Right hindlimb (tissue), 1 donor: Measurements from ENCODE around the gene SLC44A1.

Experiments
- DNase-seq: peaks from one replicate; pipeline ENCODE4 v3.0.0-alpha.2; 2018

Gene SLC44A1

GRCh38 chr9:105244003-105244733, at the start of gene SLC44A1:
TSS of gene SLC44A1 (plus strand) at chr9:105244651. CDS start at chr9:105244869, 218 bp downstream.
- DNase-seq: peak; percentile 97

- DNase-seq: no peak
Measured at GRCh38 chr9:105195259-105195658, 49.2 kb upstream of the SLC44A1 start.

GRCh38 chr9:105198023-105198422, 46.4 kb upstream of the SLC44A1 start:
- DNase-seq: no peak

- no peak for DNase-seq
Measured at GRCh38 chr9:105198865-105199264, 45.6 kb upstream of the SLC44A1 start.

- DNase-seq: no peak
Measured at GRCh38 chr9:105204416-105204815, 40.0 kb upstream of the SLC44A1 start.

GRCh38 chr9:105205787-105206495, 38.5 kb upstream of the SLC44A1 start:
- peak; percentile 67 for DNase-seq

- DNase-seq: no peak
Measured at GRCh38 chr9:105206496-105206820, 38.0 kb upstream of the SLC44A1 start.

GRCh38 chr9:105206821-105207699, 37.4 kb upstream of the SLC44A1 start:
- DNase-seq: no peak

GRCh38 chr9:105216440-105217178, 27.8 kb upstream of the SLC44A1 start:
- DNase-seq: no peak

- DNase-seq: no peak
Measured at GRCh38 chr9:105218673-105219072, 25.8 kb upstream of the SLC44A1 start.

- DNase-seq: no peak
Measured at GRCh38 chr9:105219291-105219805, 25.1 kb upstream of the SLC44A1 start.

- no peak for DNase-seq
Measured at GRCh38 chr9:105220451-105220850, 24.0 kb upstream of the SLC44A1 start.

GRCh38 chr9:105223544-105224140, 20.8 kb upstream of the SLC44A1 start:
- no peak for DNase-seq

- no peak for DNase-seq
Measured at GRCh38 chr9:105226055-105226454, 18.4 kb upstream of the SLC44A1 start.

- no peak for DNase-seq
Measured at GRCh38 chr9:105232207-105232606, 12.2 kb upstream of the SLC44A1 start.

GRCh38 chr9:105233873-105234272, 10.6 kb upstream of the SLC44A1 start:
- no peak for DNase-seq

- DNase-seq: no peak
Measured at GRCh38 chr9:105236261-105236660, 8.2 kb upstream of the SLC44A1 start.

GRCh38 chr9:105237246-105237645, 7.2 kb upstream of the SLC44A1 start:
- no peak for DNase-seq

- DNase-seq: no peak
Measured at GRCh38 chr9:105238302-105238701, 6.1 kb upstream of the SLC44A1 start.

GRCh38 chr9:105241356-105242043, 3.0 kb upstream of the SLC44A1 start:
- no peak for DNase-seq

- DNase-seq: no peak
Measured at GRCh38 chr9:105242062-105242461, 2.4 kb upstream of the SLC44A1 start.

GRCh38 chr9:105242557-105242956, 1.9 kb upstream of the SLC44A1 start:
- DNase-seq: no peak
